HT1080 (cell line): ENCODE data around the gene MYL11. TPM values are rescaled to one million over a fixed set of nuclear protein-coding genes. Genes with fewer than 3 reads are reported as not detected.
A peak's percentile ranks its signal among the peaks of the same experiment; 100 is the strongest.

Experiments used
- DNase-seq: peaks from one replicate; pipeline ENCODE4 v3.0.0-alpha.2; 2015; ENCODE audit warnings: low read depth
- small RNA-seq: library from RNA; depleted of rRNA; stranded (forward); fragments of <200 nt; gene quantifications from one replicate; pipeline ENCODE3, GENCODE V24; 2014
- total RNA-seq: library from RNA; depleted of rRNA; stranded (reverse); fragments of >200 nt; shearing (Covaris generic); gene quantifications from 2 replicates; pipeline ENCODE4 v1.2.3, GENCODE V29; 2014; rRNA removed

The MYL11 gene
- total RNA-seq, 1 experiment from 2014 or later = not detected

DNA sequence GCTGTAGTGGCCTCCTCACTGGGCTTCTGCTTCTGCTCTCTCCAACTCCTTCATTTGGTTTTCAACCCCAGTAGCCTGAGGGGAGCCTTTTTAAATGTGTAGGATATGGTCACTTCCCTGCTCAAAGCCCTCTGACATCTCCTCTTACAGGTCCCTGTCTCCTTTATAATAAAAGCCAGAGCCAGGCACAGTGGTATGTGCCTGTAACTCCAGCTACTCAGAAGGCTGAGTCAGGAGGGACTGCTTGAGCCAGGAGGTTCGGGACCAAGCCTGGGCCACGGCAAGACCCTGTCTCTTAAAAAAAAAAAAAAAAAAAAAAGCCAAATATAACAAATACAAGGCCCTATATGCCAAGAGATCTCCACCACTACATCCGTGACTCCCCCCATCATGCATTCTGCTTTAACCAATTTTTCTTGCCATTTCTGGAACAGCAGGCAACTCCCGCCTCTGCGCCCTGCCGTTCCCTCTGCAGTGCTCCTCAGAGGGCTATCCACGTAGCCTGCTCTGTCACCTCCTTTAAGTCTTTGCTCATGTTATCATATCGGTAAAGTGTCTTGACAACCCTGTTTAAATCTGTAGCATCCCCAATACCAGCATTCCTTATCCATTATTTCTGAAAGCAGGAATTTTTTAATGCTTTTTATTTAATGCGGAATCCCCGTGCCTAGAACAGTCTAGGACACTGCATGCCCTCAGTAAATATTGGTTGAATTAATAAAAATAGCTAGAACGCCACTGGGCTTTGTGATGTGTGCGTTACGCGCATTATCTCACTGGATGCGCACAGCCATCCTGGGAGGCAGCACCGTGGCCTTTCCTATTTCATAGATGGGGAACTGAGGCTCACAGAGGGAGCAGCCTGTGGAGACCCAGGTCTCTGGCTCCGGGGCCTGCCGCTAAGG lies 42.3 kb downstream of the MYL11 start:
- no peak for DNase-seq

DNA sequence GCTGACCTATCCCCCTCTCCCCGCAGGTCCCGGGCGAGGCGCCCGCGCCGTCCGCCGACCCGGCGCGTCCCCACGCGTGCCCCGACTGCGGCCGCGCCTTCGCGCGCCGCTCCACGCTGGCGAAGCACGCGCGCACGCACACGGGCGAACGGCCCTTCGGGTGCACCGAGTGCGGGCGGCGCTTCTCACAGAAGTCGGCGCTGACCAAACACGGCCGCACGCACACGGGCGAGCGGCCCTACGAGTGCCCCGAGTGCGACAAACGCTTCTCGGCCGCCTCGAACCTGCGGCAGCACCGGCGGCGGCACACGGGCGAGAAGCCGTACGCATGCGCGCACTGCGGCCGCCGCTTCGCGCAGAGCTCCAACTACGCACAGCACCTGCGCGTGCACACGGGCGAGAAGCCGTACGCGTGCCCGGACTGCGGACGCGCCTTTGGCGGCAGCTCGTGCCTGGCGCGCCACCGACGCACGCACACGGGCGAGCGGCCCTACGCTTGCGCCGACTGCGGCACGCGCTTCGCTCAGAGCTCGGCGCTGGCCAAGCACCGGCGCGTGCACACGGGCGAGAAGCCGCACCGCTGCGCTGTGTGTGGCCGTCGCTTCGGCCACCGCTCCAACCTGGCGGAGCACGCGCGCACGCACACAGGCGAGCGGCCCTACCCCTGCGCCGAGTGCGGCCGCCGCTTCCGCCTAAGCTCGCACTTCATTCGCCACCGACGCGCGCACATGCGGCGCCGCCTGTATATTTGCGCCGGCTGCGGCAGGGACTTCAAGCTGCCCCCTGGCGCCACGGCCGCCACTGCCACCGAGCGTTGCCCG lies 43.1 kb downstream of the MYL11 start:
- DNase-seq = no peak

DNA sequence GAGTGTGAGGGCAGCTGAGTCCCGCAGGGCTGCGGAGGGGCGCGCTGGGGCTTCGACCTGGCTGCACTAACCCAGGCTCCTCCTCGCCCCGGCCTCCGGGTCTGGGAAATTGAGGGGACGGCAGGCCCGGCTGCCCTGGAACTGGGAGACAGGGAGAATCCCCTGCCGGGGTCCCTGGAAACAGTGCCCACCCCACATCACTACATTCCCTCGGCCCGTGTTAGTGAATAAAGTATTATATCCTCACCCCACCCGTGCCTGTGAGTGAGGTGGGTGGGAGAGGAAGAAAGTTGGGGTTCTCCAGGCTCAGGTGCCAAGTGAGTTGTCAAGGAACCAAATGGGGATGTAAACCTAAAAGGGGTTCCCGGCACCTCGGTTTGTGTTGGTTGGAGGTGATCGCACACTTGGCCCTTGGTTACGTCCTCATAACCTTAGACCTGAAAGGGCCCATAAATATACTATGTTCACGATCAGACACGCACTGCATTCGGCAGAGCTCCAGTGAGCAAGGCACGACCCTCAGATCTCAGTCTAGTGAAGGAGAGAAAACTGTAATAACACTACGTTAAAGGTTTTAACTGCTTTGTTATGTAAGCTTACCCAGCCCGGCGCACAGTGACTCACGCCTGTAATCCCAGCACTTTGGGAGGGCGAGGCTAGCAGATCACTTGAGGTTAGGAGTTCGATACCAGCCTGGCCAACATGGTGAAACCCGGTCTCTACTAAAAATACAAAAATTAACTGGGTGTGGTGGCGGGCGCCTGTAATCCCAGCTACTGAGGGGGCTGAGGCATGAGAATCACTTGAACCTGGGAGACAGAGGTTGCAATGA lies 44.0 kb downstream of the MYL11 start:
- DNase-seq = no peak

DNA sequence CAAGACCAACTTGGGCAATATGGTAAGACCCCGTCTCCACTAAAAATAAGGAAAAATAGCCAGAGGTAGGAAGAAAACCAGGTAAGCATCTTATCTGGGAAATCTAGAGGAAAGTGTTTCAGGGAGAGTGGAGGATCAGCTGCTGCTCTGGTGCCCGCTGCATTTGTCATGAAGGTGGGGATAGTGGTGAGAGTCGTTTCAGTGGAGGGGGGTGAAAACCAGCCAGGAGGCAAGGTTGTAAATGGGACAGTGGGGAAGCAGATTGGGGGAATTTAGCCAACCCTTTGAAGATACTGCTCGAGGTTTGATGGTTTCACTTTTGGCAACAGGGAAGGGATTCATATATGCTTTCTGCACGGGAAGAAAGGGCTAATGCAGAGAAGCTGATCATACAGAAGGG lies 46.4 kb downstream of the MYL11 start:
- DNase-seq = no peak

Small RNAs within 50 kb of the gene (small RNA-seq; reads per million reads assigned to genes)
- gene RF00406 = 0.41 reads per million, percentile 46 among the genes with 10 or more reads in this experiment

Other genes with a start within 250 kb of the MYL11 start
- 7.1 and 9.1 TPM in 2 replicates for gene CORO1A, start 191.2 kb upstream of the MYL11 start, total RNA-seq
- 67.0 and 120 TPM in 2 replicates for gene BOLA2B, start 181.1 kb upstream of the MYL11 start, total RNA-seq
- 93.6 and 98.4 TPM in 2 replicates for gene SLX1A, start 180.9 kb upstream of the MYL11 start, total RNA-seq
- 3.8 and 15.1 TPM in 2 replicates for gene SULT1A3, start 175.5 kb upstream of the MYL11 start, total RNA-seq
- 0.79 and 1.4 TPM in 2 replicates for gene NPIPB13, start 126.3 kb upstream of the MYL11 start, total RNA-seq
- gene CD2BP2, start 19.5 kb upstream of the MYL11 start, total RNA-seq = 70.0 and 77.7 TPM in 2 replicates
- 33.4 and 37.2 TPM in 2 replicates for gene TBC1D10B, start 4.3 kb upstream of the MYL11 start, total RNA-seq
- 0.26 and 0.43 TPM in 2 replicates for gene SEPTIN1, start 7.8 kb downstream of the MYL11 start, total RNA-seq
- 12.2 and 13.6 TPM in 2 replicates for gene ZNF48, start 20.6 kb downstream of the MYL11 start, total RNA-seq
- gene ZNF771, start 32.8 kb downstream of the MYL11 start, total RNA-seq = 14.0 and 16.1 TPM in 2 replicates
- gene DCTPP1, start 55.2 kb downstream of the MYL11 start, total RNA-seq = 47.1 and 71.1 TPM in 2 replicates
- gene SEPHS2, start 71.1 kb downstream of the MYL11 start, total RNA-seq = 6.8 and 8.2 TPM in 2 replicates
- not detected in 2 replicates for gene ITGAL, start 97.9 kb downstream of the MYL11 start, total RNA-seq
- gene ZNF768, start 151.8 kb downstream of the MYL11 start, total RNA-seq = 67.2 and 76.7 TPM in 2 replicates
- gene ZNF747, start 160.1 kb downstream of the MYL11 start, total RNA-seq = 7.3 and 9.5 TPM in 2 replicates
- gene ZNF764, start 183.6 kb downstream of the MYL11 start, total RNA-seq = 4.4 and 4.9 TPM in 2 replicates
- 6.5 and 7.2 TPM in 2 replicates for gene ZNF688, start 196.9 kb downstream of the MYL11 start, total RNA-seq
- 5.4 and 7.7 TPM in 2 replicates for gene ZNF785, start 210.9 kb downstream of the MYL11 start, total RNA-seq
- 9.5 and 10.6 TPM in 2 replicates for gene ZNF689, start 235.6 kb downstream of the MYL11 start, total RNA-seq